Stimulated activated CD4-positive, alpha-beta T cell treated with anti-CD3 and anti-CD28 coated beads, Interleukin-15, amount 100 ng/mL, for 48 hours (primary cell): ENCODE results near the gene MC1R.
"Not testable (repeated sequence)": the region's sequence is repeated elsewhere in the genome, so short reads cannot be mapped to it uniquely, and the experiment has no call there.

Source experiments
- DNase-seq, 2 donors: peaks; one replicate each; pipeline ENCODE4 v3.0.0-alpha.2; 2020; ENCODE audit warnings: low read depth in 2 of 2

The MC1R gene

DNA sequence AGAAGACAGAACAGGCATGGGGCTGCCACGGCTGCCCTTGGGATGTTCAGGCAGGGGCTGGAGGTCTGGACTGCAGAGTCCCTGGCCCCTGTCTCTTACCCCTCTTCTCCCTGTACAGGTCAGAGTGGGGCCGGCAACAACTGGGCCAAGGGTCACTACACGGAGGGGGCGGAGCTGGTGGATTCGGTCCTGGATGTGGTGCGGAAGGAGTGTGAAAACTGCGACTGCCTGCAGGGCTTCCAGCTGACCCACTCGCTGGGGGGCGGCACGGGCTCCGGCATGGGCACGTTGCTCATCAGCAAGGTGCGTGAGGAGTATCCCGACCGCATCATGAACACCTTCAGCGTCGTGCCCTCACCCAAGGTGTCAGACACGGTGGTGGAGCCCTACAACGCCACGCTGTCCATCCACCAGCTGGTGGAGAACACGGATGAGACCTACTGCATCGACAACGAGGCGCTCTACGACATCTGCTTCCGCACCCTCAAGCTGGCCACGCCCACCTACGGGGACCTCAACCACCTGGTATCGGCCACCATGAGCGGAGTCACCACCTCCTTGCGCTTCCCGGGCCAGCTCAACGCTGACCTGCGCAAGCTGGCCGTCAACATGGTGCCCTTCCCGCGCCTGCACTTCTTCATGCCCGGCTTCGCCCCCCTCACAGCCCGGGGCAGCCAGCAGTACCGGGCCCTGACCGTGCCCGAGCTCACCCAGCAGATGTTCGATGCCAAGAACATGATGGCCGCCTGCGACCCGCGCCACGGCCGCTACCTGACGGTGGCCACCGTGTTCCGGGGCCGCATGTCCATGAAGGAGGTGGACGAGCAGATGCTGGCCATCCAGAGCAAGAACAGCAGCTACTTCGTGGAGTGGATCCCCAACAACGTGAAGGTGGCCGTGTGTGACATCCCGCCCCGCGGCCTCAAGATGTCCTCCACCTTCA, 16.2 kb downstream of the MC1R start:
- DNase-seq, result no peak

GRCh38 chr16:89935620-89936019, 17.0 kb downstream of the MC1R start:
- DNase-seq, result not testable (repeated sequence)

- no peak for DNase-seq
Measured at GRCh38 chr16:89936034-89936433, 17.4 kb downstream of the MC1R start.

DNA sequence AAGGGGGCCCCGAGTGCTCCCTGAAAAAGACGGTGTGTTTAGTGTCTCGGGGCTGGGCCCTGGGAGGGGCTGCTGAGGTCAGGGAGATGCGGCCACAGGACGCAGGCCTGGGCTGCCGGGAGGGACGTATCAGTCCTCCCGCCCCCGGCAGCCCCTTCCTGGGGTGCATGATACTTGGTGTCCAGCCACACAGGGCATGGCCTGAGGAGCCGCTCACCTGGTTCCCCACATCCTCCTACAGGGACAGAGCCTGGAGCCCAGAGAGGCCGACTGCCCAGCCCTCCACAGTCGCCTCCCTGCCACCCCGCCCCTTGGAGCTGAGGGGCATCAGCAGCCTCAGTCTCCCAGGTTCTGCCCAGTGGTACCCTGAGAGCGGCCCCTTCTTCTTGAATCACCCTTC, 17.8 kb downstream of the MC1R start:
- DNase-seq, result no peak

GRCh38 chr16:89936981-89937380, 18.3 kb downstream of the MC1R start:
- no peak for DNase-seq

GRCh38 chr16:89938175-89938885, 19.7 kb downstream of the MC1R start:
- DNase-seq, result no peak

GRCh38 chr16:89944773-89945172, 26.1 kb downstream of the MC1R start:
- no peak for DNase-seq

DNA sequence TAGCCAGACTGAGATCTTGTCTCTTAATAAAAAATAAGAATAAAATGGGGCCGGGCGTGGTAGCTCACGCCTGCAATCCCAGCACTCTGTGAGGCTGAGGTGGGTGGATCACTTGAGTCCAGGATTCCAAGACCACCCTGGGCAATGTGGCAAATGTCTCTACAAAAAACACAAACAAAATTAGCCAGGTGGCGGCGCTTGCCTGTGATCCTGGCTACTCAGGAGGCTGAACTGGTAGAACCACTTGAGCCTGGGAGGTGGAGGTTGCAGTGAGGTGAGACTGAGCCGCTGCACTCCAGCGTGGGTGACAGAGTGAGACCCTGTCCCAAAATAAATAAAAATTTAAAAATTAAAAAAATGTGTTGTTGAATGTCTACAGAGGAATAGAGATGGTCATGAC, 27.0 kb downstream of the MC1R start:
- no peak for DNase-seq

- no peak for DNase-seq
Measured at GRCh38 chr16:89946515-89946914, 27.9 kb downstream of the MC1R start.

DNA sequence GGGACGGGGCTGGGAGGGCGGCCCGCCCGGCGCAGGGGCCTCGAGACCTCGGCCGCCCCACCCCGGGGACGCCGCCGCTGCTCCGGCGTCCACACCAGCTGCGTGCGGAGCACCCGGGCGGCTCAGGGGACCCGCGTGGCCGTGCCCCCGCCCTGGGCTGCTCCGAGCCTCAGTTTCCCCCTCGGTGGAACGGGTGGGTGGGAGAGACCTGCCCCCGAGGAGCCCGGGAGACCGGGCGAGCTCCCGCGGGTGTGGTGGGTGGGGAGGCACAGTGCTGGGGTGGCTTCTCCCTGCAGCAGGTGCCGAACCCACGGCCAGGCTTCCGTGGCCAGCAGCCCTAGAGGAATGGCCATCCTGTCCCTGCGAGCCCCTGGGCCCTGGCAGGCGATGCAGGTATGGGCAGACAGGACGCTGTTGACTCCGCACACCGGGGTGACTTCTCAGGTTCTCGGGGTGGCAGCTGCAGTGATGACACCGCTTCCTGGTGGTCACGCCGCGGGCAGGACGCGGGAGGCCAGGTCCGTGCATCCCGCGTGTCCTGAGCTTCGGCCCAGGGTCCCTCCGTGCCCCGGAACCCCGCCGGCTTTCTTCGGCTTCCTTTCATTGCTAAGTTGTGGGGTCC, 30.6 kb downstream of the MC1R start:
- DNase-seq, result no peak

GRCh38 chr16:89949756-89950155, 31.1 kb downstream of the MC1R start:
- DNase-seq, result no peak

DNA sequence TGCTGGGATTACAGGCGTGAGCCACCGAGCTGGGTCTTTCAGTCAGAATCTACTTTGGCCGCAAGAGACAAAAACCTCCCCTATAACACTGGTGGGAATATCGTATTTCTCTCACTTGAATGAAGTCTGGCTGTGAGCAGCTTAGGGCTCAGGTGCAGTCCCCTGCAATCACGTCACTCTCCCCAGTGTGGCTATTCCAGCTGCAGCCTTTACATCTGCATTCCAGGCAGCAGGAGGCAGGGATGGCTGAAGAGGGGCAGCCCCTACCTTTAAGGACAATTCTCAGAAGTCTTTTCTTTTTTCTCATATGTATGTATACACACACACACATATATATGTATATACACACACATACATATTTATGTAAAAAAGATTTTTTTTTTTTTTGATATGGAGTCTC, 32.8 kb downstream of the MC1R start:
- no peak for DNase-seq

GRCh38 chr16:89952049-89952448, 33.4 kb downstream of the MC1R start:
- DNase-seq, result no peak

DNA sequence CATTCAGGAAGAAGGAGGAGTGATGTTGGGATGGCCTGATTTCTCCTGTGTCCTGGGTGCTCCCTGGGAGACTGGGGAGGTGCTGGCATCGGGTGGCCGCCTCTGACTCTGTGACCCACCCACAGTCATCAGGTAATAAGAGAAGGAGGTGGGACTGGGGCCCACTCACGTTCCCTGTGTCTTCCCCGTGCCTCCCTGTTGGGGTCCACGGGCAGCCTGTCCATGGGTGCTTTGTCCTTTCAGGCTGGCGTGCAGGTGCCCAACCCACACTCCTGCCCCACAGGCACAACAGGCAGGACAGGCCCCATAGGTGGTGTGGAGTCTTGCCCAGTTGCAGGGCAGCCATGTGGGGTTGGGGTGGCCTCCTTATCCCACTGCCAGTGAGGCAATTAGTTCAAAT, 33.9 kb downstream of the MC1R start:
- no peak for DNase-seq

DNA sequence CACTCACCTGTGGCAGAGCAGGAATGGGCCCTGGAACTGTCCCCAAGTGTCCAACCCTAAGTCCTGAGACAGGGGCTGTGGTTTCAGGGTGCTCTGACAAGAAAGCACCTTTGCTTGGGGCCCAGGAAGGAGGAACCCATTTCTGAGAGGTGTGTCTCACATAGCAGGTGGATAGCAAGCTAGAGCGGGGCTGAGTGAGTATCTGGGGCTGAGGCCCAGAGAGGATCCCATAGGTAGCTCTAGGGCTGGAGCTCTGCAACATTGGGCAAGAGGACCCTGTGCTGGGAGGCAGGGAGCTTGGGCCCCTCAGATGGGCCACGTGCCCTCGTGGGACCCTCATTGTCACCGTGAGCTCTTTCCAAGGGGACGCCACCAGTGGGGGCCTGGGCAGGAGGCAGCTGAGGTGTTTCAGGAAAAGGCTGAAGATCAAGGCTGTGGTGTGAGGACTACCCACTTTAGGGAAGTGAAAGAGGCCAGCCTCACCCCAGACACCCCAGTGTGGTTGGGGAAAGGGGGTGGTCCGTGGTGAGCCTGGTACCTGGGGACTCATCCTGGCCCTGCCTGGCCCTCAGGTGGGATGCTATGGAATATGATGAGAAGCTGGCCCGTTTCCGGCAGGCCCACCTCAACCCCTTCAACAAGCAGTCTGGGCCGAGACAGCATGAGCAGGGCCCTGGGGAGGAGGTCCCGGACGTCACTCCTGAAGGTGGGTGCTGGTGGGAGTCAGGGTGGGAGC, 35.2 kb downstream of the MC1R start:
- DNase-seq, result no peak

- DNase-seq, result no peak
Measured at GRCh38 chr16:89954462-89954861, 35.8 kb downstream of the MC1R start.

- DNase-seq, result no peak
Measured at GRCh38 chr16:89955001-89955685, 36.5 kb downstream of the MC1R start.

DNA sequence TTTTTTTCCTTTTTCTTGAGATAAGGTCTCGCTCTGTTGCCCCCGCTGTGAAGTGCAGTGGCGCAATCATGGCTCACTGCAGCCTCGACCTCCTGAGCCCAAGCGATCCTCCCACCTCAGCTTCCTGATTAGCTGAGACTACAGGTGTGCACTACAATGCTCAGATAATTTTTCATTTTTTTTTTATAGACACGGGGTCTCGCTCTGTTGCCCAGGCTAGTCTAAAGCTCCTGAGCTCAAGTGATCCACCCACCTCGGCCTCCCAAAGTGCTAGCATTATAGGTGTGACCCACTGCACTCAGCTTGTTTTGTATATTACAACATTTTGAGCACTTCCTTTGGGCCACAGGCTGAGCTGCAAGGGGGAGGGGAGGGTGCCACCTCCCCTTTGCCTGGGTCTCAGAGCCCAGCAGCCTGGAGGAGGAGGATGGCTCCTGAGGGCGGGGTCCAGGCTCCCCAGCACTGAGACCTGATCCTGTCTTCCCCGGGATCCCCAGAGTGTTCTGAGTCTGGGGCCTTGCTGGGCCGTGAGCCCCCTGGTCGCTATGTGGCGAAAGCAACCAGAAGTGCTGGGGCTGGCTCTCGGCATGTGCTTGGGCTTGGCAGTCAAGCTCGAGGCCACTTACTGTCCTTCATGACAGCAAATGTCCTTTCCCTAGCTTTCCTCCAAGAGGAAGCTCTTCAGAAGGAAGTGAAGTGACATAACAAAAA, 38.0 kb downstream of the MC1R start:
- no peak for DNase-seq

- no peak for DNase-seq
Measured at GRCh38 chr16:89957216-89957785, 38.6 kb downstream of the MC1R start.

GRCh38 chr16:89958068-89958467, 39.4 kb downstream of the MC1R start:
- no peak for DNase-seq
